Effector CD8-positive, alpha-beta T cell (primary cell): ENCODE results near the gene FAM187B.
A peak's percentile ranks its signal among the peaks of the same experiment; 100 is the strongest.
"Not testable (repeated sequence)": the region's sequence is repeated elsewhere in the genome, so short reads cannot be mapped to it uniquely, and the experiment has no call there.

Experiments used
- DNase-seq: peaks from one replicate; lab custom pipeline; 2025; lab: John Stamatoyannopoulos, UW

The FAM187B gene

GRCh38 chr19:35213663-35214632 is 14.6 kb downstream of the FAM187B start:
- DNase-seq: peak; percentile 60

- DNase-seq: peak; percentile 27
Measured at GRCh38 chr19:35212241-35212640, 16.3 kb downstream of the FAM187B start.

GRCh38 chr19:35211545-35212230 is 16.9 kb downstream of the FAM187B start:
- peak; percentile 60 for DNase-seq

GRCh38 chr19:35209646-35210045 is 18.9 kb downstream of the FAM187B start:
- no peak for DNase-seq

- no peak for DNase-seq
Measured at GRCh38 chr19:35208121-35208520, 20.4 kb downstream of the FAM187B start.

- peak; percentile 31 for DNase-seq
Measured at GRCh38 chr19:35207391-35207871, 21.1 kb downstream of the FAM187B start.

- no peak for DNase-seq
Measured at GRCh38 chr19:35206855-35207254, 21.7 kb downstream of the FAM187B start.

- peak; percentile 44 for DNase-seq
Measured at GRCh38 chr19:35206379-35206778, 22.2 kb downstream of the FAM187B start.

GRCh38 chr19:35205733-35206323 is 22.7 kb downstream of the FAM187B start:
- no peak for DNase-seq

- DNase-seq: no peak
Measured at GRCh38 chr19:35204799-35205732, 23.5 kb downstream of the FAM187B start.

GRCh38 chr19:35202722-35203688 is 25.5 kb downstream of the FAM187B start:
- no peak for DNase-seq

- no peak for DNase-seq
Measured at GRCh38 chr19:35199481-35199880, 29.1 kb downstream of the FAM187B start.

- DNase-seq: not testable (repeated sequence)
Measured at GRCh38 chr19:35196861-35197260, 31.7 kb downstream of the FAM187B start.

- DNase-seq: no peak
Measured at GRCh38 chr19:35195830-35196229, 32.7 kb downstream of the FAM187B start.

- no peak for DNase-seq
Measured at GRCh38 chr19:35194012-35194984, 34.2 kb downstream of the FAM187B start.

- DNase-seq: no peak
Measured at GRCh38 chr19:35184884-35185283, 43.7 kb downstream of the FAM187B start.

GRCh38 chr19:35184267-35184666 is 44.3 kb downstream of the FAM187B start:
- DNase-seq: no peak

- no peak for DNase-seq
Measured at GRCh38 chr19:35181387-35181786, 47.2 kb downstream of the FAM187B start.

- no peak for DNase-seq
Measured at GRCh38 chr19:35179830-35180229, 48.7 kb downstream of the FAM187B start.
